GM21786 (cell line): ENCODE data around the gene ITGAE.
A peak's percentile ranks its signal among the peaks of the same experiment; 100 is the strongest.
"Not testable (repeated sequence)": the region's sequence is repeated elsewhere in the genome, so short reads cannot be mapped to it uniquely, and the experiment has no call there.

Experiments
- ATAC-seq: cut with Tn5 transposase; IDR thresholded peaks from one replicate; pipeline ENCODE4 v1.9.1; 2021; ENCODE audit not compliant: unreplicated experiment

The ITGAE gene

DNA sequence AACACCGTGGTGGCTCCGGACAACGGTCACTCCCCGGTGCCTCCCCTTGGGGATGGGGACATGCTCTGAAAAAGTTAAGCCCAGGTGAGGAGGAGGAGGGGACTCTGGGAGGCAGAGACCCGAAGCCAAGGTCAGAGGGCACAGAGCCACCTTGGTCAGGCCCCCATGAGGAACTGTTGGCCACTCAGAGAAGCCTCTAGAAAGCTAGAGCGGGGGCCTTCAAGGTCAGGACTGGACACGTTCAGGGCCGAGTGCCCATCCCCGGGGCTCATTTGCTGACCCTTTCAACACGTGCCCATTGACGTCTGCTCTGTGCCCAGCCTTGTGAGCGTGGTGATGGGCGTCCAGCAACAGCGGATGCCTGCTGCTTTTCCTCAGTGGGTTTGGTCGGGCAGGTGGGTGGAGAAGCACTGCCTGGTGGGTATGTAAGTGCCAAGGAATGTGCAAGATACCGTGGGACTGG, 39.0 kb downstream of the ITGAE start:
- ATAC-seq: no peak

DNA sequence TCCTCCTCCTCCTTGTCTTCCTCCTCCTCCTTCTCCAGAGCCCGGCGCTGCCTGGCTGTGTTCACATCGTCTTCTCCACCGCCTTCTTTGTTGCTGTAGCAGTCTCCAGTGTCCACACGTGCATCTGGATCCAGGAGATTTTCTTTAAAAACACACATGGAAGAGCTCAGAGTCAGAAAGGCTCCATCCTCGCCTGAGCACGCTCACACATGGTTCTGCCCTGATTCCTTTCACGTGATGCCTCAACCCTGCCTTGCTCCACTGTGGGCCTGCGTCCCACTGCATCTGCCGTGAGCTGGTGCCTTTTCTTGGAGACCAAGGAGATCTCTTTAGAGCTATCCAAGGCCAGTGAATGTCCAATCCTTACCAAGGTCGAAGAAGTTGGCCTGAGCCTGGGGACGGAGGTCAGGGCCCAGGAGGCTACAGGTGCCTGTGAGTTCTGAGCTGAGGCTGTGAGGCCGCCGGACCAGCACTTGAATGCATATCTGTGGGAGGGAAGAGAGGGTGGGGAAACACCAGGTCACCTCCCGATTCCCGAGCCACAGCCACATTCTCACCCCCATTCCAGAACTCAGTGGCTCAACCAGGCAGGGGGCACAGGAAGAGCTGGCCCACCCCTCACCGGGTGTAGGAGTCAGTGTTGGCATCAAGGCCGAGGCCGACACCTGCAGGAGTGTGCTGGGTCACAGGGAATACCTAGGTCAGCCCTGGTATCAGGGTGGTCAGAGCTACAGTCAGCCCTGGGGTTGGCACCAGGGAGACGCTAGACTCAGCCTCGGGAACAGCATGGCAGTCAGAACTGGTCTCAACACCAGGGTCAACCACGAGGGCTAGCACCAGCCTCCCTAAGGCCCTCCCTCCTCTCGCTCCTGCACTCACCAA, 39.7 kb downstream of the ITGAE start:
- ATAC-seq: no peak

DNA sequence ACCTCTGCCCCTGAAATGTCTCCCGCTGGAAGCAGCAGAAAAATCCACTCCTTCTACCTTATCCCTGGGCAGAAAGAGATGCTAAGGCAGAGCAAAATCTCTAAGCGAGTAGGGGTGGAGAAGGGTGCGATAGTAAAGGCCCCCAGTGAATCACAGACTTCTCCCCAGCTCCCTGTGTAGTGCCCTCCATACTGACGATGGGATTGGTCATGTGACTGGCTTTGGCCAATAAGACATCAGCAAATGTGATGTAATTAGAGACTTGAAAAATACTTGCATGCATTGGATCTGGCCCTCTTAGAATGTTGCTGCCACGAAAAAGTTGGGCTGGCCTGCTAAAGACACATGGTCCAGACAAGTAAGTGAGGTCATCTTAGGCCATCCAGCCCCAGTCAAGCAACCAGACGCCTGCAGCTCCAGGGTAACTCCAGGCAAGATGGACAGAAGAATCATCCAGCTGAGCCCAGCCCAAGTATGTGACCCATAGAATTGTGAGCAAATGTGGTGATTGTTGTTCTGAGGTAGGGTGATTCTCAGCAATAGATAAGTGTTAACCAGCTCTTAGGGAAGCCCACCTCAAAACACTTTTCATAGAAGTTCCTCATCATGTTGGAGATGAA, 41.3 kb downstream of the ITGAE start:
- no peak for ATAC-seq

DNA sequence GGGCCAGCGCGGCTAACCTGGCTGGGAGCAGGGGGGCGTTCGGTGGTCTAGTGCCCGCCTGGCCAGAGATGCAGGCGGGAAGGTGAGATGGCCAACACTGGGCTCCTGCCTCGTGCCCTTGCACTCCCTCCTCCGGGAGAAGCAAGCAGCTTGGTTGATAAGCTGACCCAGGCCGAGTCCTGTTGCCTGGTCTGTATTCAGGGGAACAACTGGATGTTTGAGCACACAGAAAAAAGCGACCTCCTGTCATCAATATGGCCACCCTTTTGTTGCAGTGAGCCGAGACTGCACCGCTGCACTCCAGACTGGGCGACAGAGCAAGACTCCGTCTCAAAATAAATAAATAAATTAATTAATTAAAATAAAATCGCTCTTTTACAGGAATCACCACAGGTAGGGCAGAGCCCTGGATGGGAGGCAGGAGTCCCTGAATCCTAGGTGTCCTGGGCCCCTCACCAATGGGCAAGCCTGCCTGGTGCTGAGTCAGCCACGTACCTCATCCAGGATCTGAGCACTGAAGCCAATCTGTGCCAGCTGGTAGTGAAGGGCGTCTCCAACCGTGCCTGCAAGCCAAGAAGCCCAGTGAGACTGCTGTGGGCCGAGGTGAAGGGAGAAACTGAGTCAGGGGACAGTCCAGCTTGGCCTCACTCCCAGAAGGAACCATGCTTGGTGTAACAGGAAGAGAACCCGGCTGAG, 45.5 kb downstream of the ITGAE start:
- ATAC-seq: no peak

- no peak for ATAC-seq
These were observed 46.3 kb downstream of the ITGAE start for GRCh38 chr17:3754458-3755334.

DNA sequence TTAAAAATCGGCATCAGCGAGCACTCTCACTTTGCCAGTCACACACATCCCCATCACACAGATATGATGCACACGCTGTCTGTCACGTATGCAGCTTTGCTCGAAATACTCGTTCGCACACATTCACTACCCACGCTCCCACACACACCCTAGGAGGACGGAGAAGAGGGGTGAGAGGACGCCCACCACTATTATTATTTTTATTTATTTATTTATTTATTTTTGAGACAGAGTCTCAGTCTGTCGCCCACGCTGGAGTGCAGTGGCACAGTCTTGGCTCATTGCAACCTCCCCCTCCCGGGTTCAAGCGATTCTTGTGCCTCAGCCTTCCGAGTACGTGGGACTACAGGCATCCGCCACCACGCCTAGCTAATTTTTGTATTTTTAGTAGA, 46.9 kb downstream of the ITGAE start:
- ATAC-seq: no peak

GRCh38 chr17:3753624-3754023, 47.4 kb downstream of the ITGAE start:
- no peak for ATAC-seq

GRCh38 chr17:3751836-3752235, 49.2 kb downstream of the ITGAE start:
- ATAC-seq: no peak

DNA sequence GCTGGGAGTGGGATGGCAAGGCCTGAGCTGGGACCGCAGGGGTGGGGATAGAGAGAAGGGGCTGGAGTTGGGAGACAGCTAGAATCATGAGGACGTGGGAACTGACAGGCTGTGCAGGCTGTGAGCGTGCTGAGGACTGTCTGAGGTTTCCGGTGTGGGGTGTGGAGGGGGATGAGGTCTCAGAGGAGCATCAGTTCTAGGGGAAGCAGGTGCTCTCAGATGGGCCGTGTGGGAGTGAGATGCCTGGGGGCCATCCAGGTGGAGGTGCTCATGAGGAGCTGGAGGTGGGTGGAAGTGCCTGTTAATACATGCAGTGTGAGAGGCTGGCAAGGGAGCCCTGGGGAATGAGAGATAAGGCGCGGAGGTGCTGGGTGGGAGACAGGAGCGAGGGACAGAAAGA, 50.1 kb downstream of the ITGAE start:
- ATAC-seq: no peak

GRCh38 chr17:3750296-3750695, 50.7 kb downstream of the ITGAE start:
- ATAC-seq: no peak

DNA sequence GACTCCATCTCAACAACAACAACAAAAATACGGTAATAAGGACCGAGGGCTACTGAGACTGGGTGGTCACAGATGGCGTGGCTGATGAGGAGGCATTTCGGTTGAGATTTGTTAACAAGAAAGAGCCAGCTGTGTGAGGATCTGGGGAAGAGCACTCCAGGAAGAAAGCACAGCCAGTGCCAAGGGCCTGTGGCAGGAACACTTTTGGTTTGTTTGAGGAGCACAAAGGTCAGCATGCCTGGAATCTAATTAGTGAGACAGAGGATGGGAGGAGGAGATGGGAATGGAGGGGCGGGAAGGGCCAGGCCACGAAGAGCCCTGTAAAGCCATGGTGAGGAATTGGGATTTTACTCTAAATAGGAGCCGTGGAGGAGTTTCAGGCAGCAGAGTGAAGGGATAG, 52.4 kb downstream of the ITGAE start:
- no peak for ATAC-seq

DNA sequence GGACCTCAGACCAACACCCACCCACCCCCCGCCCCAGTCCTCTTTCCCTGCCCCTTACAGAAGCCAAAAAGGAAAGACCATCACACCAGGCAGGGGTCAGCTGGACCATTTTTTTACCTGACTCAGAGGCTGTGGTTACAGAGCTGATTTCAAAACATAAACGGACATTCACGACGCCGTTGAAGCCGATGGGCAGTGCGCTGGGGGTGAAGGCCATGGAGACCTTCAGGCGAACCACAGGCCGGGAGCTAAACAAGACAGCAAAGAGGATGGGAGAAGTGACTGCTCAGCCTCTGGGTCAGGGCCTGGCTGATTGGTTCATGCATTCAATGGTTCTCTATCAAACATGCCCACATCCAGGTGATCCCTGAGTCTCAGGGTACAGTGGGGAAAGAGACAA, 53.2 kb downstream of the ITGAE start:
- ATAC-seq: no peak

- no peak for ATAC-seq
These were observed 55.9 kb downstream of the ITGAE start for GRCh38 chr17:3745071-3745470.

DNA sequence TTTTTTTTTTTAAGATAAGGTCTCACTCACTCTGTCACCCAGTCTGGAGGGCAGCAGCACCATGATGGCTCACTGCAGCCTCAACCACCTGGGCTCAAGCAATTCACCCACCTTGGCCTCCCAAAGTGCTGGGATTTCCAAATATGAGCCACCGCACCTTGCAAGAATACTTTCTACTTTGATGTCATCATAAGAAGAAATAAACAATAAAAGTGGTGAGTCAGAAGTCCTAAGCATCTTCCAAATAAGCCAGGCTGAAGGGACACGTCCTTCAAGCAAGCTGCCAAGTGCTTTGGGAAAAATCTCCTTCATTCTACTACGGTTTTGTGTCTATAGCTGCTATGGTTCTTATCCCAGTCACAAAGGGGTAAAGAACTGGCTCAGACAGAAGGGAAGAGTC, 57.0 kb downstream of the ITGAE start:
- no peak for ATAC-seq

DNA sequence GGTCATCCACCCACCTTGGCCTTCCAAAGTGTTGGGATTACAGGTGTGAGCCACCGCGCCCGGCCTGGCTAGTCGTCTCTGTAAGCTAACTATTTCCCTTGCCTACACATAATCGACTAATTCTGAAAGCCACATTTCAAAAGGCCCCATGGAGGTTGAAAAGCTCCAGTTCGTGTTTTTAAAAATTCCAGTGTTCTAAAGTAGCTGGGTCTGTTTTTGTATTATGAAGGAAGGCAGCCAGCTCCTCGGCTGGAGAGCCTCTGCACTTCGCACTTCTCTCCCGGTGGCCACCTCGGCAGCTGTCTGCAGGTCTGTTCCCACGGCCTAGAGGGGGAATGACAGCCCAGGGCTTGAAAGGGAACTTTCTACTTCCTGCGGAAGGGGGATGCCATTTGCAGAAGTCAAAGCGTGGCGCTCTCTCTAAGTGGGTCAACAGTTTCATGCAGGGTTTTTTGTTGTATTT, 60.3 kb downstream of the ITGAE start:
- no peak for ATAC-seq

- ATAC-seq: no peak
These were observed 61.4 kb downstream of the ITGAE start for GRCh38 chr17:3739422-3740124.

DNA sequence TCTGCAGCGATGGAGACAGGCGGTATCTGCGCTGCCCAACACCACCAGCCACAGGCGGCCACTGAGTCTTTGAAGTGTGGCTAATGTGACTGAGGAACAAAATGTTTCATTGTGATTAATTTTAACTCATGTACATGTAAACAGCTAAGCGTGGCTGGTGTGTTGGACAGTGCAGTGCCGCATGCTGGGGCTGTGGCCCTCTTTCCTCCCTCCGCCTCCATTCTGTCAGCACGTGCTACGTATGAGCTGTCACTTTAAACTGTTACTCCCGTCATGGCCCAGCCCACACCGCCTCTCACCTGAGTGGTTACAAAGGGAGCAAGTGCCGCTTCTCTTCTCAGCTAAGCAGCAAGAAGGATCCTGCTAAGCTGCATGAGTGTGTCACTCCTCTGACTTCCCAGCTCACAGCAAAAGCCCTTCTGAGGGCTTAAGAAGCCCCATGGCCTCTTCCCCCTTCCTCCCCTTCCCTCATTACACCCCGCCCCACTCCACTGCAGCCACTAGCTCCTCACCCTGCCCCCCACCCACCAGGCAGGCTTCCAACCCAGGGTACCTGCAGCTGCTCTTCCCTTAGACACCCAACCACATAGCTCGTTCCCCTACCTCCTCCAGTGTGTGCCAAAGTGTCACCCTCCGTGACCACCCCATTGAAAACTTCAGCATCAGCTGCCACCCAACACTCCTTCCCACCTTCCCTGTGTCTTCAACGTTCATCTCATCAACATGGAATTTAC, 62.3 kb downstream of the ITGAE start:
- no peak for ATAC-seq

DNA sequence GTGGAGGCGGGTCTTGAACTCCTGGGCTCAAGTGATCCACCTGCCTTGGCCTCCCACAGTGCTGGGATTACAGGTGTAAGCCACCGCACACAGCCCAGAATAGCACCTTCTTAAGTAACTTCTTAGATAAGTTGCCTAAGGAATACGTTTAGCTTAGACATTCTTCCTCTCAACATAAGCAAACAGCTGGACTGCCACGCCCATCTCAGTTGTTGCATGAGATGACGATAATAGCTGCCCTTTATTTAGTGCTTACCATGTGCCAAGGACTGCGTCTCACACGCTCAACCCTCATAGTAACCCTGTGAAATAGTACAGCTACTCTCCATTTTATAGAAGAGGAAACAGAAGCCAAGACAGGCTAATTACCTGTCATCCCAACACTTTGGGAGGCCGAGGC, 65.5 kb downstream of the ITGAE start:
- ATAC-seq: no peak

DNA sequence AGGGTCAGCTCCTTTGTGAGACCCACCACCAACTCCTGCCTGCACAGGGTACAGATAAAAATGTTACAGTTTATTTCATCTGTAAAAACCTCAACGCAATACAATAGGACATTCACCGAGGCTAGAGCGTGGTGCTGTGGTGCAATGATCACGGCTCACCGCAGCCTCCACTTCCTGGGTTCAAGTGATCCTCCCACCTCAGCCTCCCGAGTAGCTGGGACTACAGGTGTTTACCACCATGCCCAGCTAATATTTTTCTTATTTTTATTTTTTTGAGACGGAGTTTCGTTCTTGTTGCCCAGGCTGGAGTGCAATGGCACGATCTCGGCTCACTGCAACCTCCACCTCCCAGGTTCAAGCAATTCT, 66.1 kb downstream of the ITGAE start:
- not testable (repeated sequence) for ATAC-seq

- peak; percentile 47 for ATAC-seq
These were observed 68.8 kb downstream of the ITGAE start for GRCh38 chr17:3732210-3732621.
